GM18873 (cell line): ENCODE results near the gene FAT4.
A peak's percentile ranks its signal among the peaks of the same experiment; 100 is the strongest.

Source experiments
- ATAC-seq: cut with Tn5 transposase; IDR thresholded peaks from one replicate; pipeline ENCODE4 v1.9.1; 2021; ENCODE audit warnings: mild to moderate bottlenecking, moderate library complexity, moderate number of reproducible peaks; ENCODE audit not compliant: unreplicated experiment, low FRiP score

Gene FAT4

GRCh38 chr4:125314676-125315575 lies at the start of gene FAT4:
Gene FAT4, plus strand, starts transcription at chr4:125314955. Its CDS starts 1,457 bp downstream, at chr4:125316412.
- peak; percentile 65 for ATAC-seq

GRCh38 chr4:125265846-125266245 lies 48.9 kb upstream of the FAT4 start:
- no peak for ATAC-seq

GRCh38 chr4:125266901-125267604 lies 47.7 kb upstream of the FAT4 start:
- no peak for ATAC-seq

- ATAC-seq = no peak
Observed at GRCh38 chr4:125267630-125268029, 47.1 kb upstream of the FAT4 start.

- no peak for ATAC-seq
Observed at GRCh38 chr4:125268068-125268755, 46.5 kb upstream of the FAT4 start.

GRCh38 chr4:125276811-125277210 lies 37.9 kb upstream of the FAT4 start:
- ATAC-seq = no peak

- ATAC-seq = no peak
Observed at GRCh38 chr4:125277790-125278189, 37.0 kb upstream of the FAT4 start.

- no peak for ATAC-seq
Observed at GRCh38 chr4:125280892-125281403, 33.8 kb upstream of the FAT4 start.

GRCh38 chr4:125283707-125284279 lies 31.0 kb upstream of the FAT4 start:
- no peak for ATAC-seq

- ATAC-seq = no peak
Observed at GRCh38 chr4:125297116-125297515, 17.6 kb upstream of the FAT4 start.

- ATAC-seq = no peak
Observed at GRCh38 chr4:125303058-125303457, 11.7 kb upstream of the FAT4 start.

GRCh38 chr4:125303821-125304220 lies 10.9 kb upstream of the FAT4 start:
- ATAC-seq = no peak

GRCh38 chr4:125306112-125306511 lies 8.6 kb upstream of the FAT4 start:
- no peak for ATAC-seq

GRCh38 chr4:125306533-125306932 lies 8.2 kb upstream of the FAT4 start:
- no peak for ATAC-seq

GRCh38 chr4:125311503-125311902 lies 3.3 kb upstream of the FAT4 start:
- ATAC-seq = no peak

GRCh38 chr4:125313497-125313896 lies 1.3 kb upstream of the FAT4 start:
- peak; percentile 63 for ATAC-seq

GRCh38 chr4:125313989-125314667 lies 627 bp upstream of the FAT4 start:
- no peak for ATAC-seq

GRCh38 chr4:125315576-125316400 lies 1.0 kb downstream of the FAT4 start:
- ATAC-seq = no peak

GRCh38 chr4:125316401-125316790 lies 1.6 kb downstream of the FAT4 start:
- ATAC-seq = no peak
